ENCODE measurements around the gene FBLIM1. TPM values are rescaled to one million over a fixed set of nuclear protein-coding genes. Genes with fewer than 3 reads are reported as not detected.

FBLIM1 gene
- total RNA-seq, 1 donor from 2014 or later, result 89.1 TPM

- Histone ChIP-seq H3K36me3 (peaks cover 73% of the 10 kb centered on the region), H3K9me3 (replicated peaks) (no peaks in the 10 kb centered on the region), H3K27me3 (ENCODE audit: low read depth) (no peaks in the 10 kb centered on the region), H3K27ac (replicated peaks) (no peak overlapping the region), H3K4me1 (peaks cover 50% of the 10 kb centered on the region), H3K4me3 (no peak overlapping the region)
- DNase-seq, result no peak
- TF ChIP-seq CTCF (IDR thresholded peaks at IDR 0.05; ENCODE audit: borderline replicate concordance), result no peak
- intact Hi-C loops (cut with micrococcal nuclease), result no loop called here
Observed at GRCh38 chr1:15732686-15733081, 25.9 kb upstream of the FBLIM1 start.

- intact Hi-C loops (cut with micrococcal nuclease), result no loop called here
- no peak for TF ChIP-seq CTCF (IDR thresholded peaks at IDR 0.05; ENCODE audit: borderline replicate concordance)
- H3K27me3 ChIP-seq (ENCODE audit: low read depth), result no peaks in the 10 kb centered on the region
- no peak overlapping the region for H3K27ac ChIP-seq (replicated peaks)
- peaks cover 67% of the 10 kb centered on the region for H3K36me3 ChIP-seq
- DNase-seq, result no peak
- no peak overlapping the region for H3K4me3 ChIP-seq
- peaks cover 50% of the 10 kb centered on the region for H3K4me1 ChIP-seq
- no peaks in the 10 kb centered on the region for H3K9me3 ChIP-seq (replicated peaks)
Observed at GRCh38 chr1:15733218-15733725, 25.3 kb upstream of the FBLIM1 start.

- Histone ChIP-seq H3K4me1 (peaks cover 49% of the 10 kb centered on the region), H3K27ac (replicated peaks) (no peak overlapping the region), H3K4me3 (no peak overlapping the region), H3K27me3 (ENCODE audit: low read depth) (no peaks in the 10 kb centered on the region), H3K36me3 (peaks cover 62% of the 10 kb centered on the region), H3K9me3 (replicated peaks) (no peaks in the 10 kb centered on the region)
- no peak for DNase-seq
- TF ChIP-seq CTCF (IDR thresholded peaks at IDR 0.05; ENCODE audit: borderline replicate concordance), result no peak
- intact Hi-C loops (cut with micrococcal nuclease), result no loop called here
Observed at GRCh38 chr1:15733726-15734226, 24.8 kb upstream of the FBLIM1 start.

GRCh38 chr1:15734296-15734695 lies 24.3 kb upstream of the FBLIM1 start:
- H3K27ac ChIP-seq (replicated peaks), result peak overlapping the region; percentile 95

GRCh38 chr1:15734901-15735300 lies 23.7 kb upstream of the FBLIM1 start:
- no peak for TF ChIP-seq CTCF (IDR thresholded peaks at IDR 0.05; ENCODE audit: borderline replicate concordance)
- no peak for DNase-seq
- no peaks in the 10 kb centered on the region for H3K27me3 ChIP-seq (ENCODE audit: low read depth)
- H3K27ac ChIP-seq (replicated peaks), result peak overlapping the region; percentile 95
- H3K9me3 ChIP-seq (replicated peaks), result no peaks in the 10 kb centered on the region
- intact Hi-C loops (cut with micrococcal nuclease), result no loop called here
- peaks cover 51% of the 10 kb centered on the region for H3K36me3 ChIP-seq
- peaks cover 53% of the 10 kb centered on the region for H3K4me1 ChIP-seq
- H3K4me3 ChIP-seq, result no peak overlapping the region

More at GRCh38 chr1:15734296-15734695, 24.3 kb upstream of the FBLIM1 start:
- H3K4me3 ChIP-seq, result no peak overlapping the region
- intact Hi-C loops (cut with micrococcal nuclease), result no loop called here
- no peak for DNase-seq
- no peaks in the 10 kb centered on the region for H3K9me3 ChIP-seq (replicated peaks)
- no peak for TF ChIP-seq CTCF (IDR thresholded peaks at IDR 0.05; ENCODE audit: borderline replicate concordance)
- H3K36me3 ChIP-seq, result peaks cover 57% of the 10 kb centered on the region
- H3K4me1 ChIP-seq, result peaks cover 50% of the 10 kb centered on the region
- H3K27me3 ChIP-seq (ENCODE audit: low read depth), result no peaks in the 10 kb centered on the region
